HuH-7 (cell line): ENCODE results near the gene OR7D2.

Experiments
- DNase-seq: peaks from one replicate; pipeline ENCODE4 v3.0.0; 2011; ENCODE audit warnings: low spot score

The OR7D2 gene

GRCh38 chr19:9205501-9206113, 26.8 kb downstream of the OR7D2 start:
- peak; percentile 37 for DNase-seq

- DNase-seq: no peak
Observed at GRCh38 chr19:9219489-9219888, 40.7 kb downstream of the OR7D2 start, which contains the start of gene OR7D4. OR7D4 (minus strand) TSS chr19:9219589; CDS start chr19:9214837, 4,752 bp downstream.
